ENCODE measurements around the gene MTCL1.

The MTCL1 gene

GRCh38 chr18:8810157-8810556 lies 104.8 kb downstream of the MTCL1 start:
- no peak for DNase-seq (ENCODE audit: low spot score)

GRCh38 chr18:8811115-8811514 lies 105.8 kb downstream of the MTCL1 start:
- DNase-seq (ENCODE audit: low spot score), result no peak

DNA sequence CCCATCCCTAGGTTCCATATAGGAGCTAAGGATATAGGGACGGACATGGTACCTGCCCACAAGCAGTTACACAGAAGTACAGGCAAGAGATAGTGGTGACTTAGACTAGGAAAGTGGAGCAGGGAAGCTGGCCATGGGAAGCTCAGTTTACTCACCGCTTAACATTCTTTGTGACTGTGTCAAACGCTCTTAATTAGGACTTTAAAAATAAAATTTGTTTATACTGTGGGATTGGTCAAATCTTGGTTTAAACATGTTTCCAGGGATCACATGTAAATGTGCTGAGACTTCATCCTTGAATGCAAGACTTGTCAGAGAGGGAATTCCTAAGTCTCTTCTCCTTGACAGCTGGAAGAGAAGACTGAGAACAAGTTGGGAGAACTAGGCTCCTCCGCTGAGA lies 107.3 kb downstream of the MTCL1 start:
- DNase-seq (ENCODE audit: low spot score), result no peak

DNA sequence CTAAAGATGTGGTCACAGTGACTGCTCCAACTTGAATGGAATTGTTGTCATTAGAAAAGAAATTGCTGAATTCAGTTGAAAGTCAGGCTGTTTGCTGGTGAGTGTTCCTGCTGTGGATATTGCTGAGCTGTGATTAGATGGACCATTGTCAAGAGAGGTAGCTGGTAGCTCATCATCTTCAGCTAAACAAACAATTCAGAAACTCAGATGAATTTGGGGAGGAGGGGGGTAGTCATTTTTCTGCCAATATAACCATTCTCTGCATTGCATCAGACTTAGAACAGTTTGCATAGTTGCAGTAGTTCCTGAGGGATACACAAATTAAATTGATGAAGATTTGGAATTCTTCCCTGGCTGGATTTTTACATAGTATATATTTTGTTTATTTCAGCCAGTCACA lies 108.3 kb downstream of the MTCL1 start:
- no peak for DNase-seq (ENCODE audit: low spot score)

DNA sequence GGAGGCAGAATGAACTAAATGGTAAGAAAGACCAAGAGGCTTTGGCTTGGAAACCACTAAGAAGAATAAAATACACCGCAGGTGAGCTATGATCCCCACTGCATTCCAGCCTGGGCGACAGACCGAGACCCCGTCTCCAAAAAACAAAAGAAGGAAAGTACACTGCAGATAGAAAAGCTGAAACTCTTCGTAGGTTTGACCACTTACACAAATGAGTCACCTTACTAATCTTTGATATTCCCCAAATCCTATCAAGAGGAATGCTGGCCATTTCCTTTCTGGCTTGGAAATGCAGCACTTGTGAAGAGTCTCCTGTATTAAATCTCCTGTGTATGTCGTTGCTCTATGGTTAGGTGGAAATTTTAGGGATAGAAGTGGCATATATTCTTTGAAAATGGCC lies 108.8 kb downstream of the MTCL1 start:
- no peak for DNase-seq (ENCODE audit: low spot score)

DNA sequence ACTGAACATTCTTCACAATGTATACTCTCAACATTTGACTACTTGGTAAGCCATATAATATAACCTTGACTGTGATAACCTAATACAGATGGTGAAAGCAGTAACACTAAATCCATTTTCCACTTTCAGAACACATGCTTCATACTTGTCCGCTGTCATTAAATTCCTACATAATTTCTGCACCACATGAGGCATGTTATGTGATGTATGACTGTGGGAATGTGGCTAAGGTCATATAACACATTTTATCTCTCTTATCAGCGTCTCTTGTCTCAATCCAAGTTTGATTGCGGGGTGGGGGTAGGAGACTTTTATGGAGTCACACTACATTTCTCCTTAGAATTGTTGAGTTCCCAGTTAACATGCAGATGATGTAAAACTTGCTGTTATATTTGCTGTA lies 110.9 kb downstream of the MTCL1 start:
- no peak for DNase-seq (ENCODE audit: low spot score)

- no peak for DNase-seq (ENCODE audit: low spot score)
These were observed 111.5 kb downstream of the MTCL1 start for GRCh38 chr18:8816816-8817215.

- DNase-seq (ENCODE audit: low spot score), result no peak
These were observed 113.6 kb downstream of the MTCL1 start for GRCh38 chr18:8818982-8819381.

GRCh38 chr18:8820396-8821082 lies 115.2 kb downstream of the MTCL1 start:
- no peak for DNase-seq (ENCODE audit: low spot score)

DNA sequence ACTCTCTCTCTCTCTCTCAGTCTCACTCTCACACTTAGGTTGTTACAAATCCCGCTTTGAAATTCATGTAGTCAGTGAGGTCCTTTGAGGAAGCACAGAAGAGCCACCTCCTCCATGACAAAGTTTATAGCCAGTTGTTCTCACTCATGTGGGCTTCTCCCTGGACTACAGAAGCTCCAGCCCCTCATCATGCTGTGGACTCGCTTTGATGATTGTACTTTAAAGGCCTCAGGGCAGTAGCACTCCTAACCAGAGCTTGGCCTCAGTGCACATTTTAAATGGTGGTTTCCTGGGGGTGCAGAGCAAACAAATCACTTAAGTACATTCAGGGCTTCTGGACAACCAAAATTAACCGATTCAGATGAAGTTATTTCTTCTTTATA lies 115.7 kb downstream of the MTCL1 start:
- no peak for DNase-seq (ENCODE audit: low spot score)

- DNase-seq (ENCODE audit: low spot score), result no peak
These were observed 116.2 kb downstream of the MTCL1 start for GRCh38 chr18:8821531-8821930.

- no peak for DNase-seq (ENCODE audit: low spot score)
These were observed 117.3 kb downstream of the MTCL1 start for GRCh38 chr18:8822643-8823042.

DNA sequence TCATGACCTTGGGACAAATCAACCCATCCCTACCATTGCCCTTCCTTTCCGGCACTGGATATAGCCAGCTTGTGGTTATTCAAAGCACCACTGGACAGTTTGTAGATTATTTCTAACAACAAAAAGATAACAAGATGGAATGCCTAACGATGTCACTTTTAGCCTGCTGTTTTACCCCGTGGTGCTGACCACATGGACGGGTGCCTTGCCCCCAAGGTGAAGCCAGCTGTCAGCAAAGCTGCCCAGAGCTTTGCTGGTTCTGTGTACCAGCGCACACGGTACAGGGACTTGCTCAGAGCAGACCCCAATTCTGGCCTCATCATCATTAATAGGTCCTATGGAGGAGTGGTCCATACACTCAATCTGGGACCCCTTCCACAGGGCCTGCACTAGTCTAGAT lies 118.2 kb downstream of the MTCL1 start:
- DNase-seq (ENCODE audit: low spot score), result no peak

- no peak for DNase-seq (ENCODE audit: low spot score)
These were observed 119.5 kb downstream of the MTCL1 start for GRCh38 chr18:8824846-8825245.

- DNase-seq (ENCODE audit: low spot score), result no peak
These were observed 119.9 kb downstream of the MTCL1 start for GRCh38 chr18:8825273-8825672.

DNA sequence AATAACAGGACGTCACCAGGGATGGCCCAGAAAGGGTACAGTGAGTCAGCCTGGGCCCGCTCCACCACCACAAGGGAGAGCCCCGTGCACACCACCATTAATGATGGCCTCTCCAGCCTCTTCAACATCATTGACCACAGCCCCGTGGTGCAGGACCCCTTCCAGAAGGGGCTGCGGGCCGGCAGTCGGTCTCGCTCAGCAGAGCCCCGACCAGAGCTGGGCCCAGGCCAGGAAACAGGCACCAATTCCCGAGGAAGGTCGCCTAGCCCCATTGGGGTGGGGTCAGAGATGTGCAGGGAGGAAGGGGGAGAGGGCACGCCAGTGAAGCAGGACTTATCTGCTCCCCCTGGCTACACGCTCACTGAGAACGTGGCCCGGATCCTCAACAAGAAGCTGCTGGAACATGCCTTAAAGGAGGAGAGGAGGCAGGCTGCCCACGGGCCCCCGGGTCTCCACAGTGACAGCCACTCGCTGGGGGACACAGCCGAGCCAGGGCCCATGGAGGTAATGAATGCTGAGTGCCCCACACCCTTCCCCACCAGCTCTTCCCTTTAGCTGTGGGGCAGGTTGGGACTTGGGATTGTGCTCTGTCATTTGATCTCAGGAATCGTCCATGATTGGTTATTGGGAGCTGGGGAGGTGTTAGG lies 120.5 kb downstream of the MTCL1 start:
- DNase-seq (ENCODE audit: low spot score), result no peak

DNA sequence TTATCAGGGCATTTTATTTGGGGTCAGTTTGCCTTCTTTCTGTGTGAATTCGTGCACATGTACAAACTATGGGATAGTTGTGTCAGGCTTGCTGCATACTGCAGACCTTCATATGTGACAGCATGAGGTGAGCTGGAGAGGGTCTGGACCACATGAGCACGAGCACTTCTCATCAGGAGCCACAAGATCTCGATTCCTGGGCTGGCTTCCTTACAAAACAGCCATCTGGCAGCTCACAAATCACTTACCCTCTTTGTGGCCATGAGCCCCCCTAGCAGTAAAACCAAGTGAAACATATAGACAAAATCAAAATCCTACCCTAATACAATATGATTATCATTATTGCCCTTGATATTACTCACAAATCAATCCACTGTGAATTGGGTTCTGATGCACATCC lies 121.2 kb downstream of the MTCL1 start:
- DNase-seq (ENCODE audit: low spot score), result no peak

GRCh38 chr18:8826971-8827370 lies 121.6 kb downstream of the MTCL1 start:
- no peak for DNase-seq (ENCODE audit: low spot score)

GRCh38 chr18:8828300-8828699 lies 122.9 kb downstream of the MTCL1 start:
- DNase-seq (ENCODE audit: low spot score), result no peak

DNA sequence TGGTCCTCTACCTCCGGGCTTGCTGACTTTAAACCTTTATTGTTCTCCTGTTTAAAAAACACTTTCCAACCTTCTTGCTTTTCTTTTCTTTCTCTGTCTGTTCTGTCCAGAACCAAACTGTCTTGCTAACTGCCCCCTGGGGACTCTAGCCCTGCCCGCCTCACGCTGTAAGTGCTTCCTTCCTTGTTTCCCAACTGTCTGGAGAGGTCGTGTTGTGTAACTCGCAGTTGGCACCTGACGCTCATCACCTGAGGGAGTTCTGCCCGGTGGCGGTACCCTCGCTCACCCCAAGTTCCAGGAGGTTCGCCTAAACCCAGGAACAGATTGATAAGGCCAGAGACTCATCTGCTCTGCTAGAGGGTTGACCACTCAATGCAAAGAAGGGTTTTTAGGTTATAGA lies 123.4 kb downstream of the MTCL1 start:
- DNase-seq (ENCODE audit: low spot score), result no peak

GRCh38 chr18:8830067-8831060 lies 125.0 kb downstream of the MTCL1 start:
- DNase-seq (ENCODE audit: low spot score), result no peak

GRCh38 chr18:8831112-8831511 lies 125.8 kb downstream of the MTCL1 start:
- DNase-seq (ENCODE audit: low spot score), result no peak

DNA sequence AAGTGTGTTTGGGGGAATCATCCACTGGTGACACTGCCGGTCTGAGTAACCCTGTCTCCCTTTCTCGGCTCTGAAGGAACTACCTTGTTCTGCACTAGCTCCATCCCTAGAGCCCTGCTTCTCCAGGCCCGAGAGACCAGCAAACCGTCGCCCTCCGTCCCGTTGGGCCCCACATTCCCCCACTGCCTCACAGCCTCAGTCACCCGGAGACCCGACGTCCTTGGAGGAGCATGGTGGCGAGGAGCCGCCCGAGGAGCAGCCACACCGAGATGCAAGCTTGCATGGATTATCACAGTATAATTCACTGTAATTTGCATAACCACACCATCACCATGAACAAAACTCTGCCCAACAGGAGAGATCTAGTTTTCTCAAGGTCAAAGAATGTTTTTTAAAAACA lies 126.2 kb downstream of the MTCL1 start:
- no peak for DNase-seq (ENCODE audit: low spot score)

Measured in germinal center (tissue), 1 donor.